GM12875 (cell line): ENCODE data around the gene PCYOX1L.

ENCODE experiments used
- H3K4me3 ChIP-seq: one replicate; pipeline ENCODE4 v1.5.1; 2011; ENCODE audit warnings: low read depth, low read length, control low read depth
- CTCF ChIP-seq: IDR thresholded peaks from 2 replicates; pipeline ENCODE4 v1.5.1; 2011; ENCODE audit warnings: low read depth, mild to moderate bottlenecking, control low read depth, inconsistent platforms, low read length, moderate library complexity, borderline replicate concordance; ENCODE audit not compliant: insufficient read depth

The PCYOX1L gene

GRCh38 chr5:149367249-149367971 lies 9.6 kb downstream of the PCYOX1L start:
- TF ChIP-seq CTCF: peak; percentile 87
- H3K4me3 ChIP-seq: no peak overlapping the region

- TF ChIP-seq CTCF: no peak
Observed at GRCh38 chr5:149367972-149368645, 10.3 kb downstream of the PCYOX1L start.

GRCh38 chr5:149370878-149371277 lies 13.0 kb downstream of the PCYOX1L start:
- H3K4me3 ChIP-seq: no peak overlapping the region
- TF ChIP-seq CTCF: no peak

More at GRCh38 chr5:149367972-149368645, 10.3 kb downstream of the PCYOX1L start:
- H3K4me3 ChIP-seq: no peak overlapping the region

GRCh38 chr5:149371296-149371962 lies 13.6 kb downstream of the PCYOX1L start:
- TF ChIP-seq CTCF: peak; percentile 90
- H3K4me3 ChIP-seq: no peak overlapping the region

GRCh38 chr5:149372076-149372795 lies 14.4 kb downstream of the PCYOX1L start:
- TF ChIP-seq CTCF: no peak
- H3K4me3 ChIP-seq: no peak overlapping the region

- TF ChIP-seq CTCF: no peak
- no peak overlapping the region for H3K4me3 ChIP-seq
Observed at GRCh38 chr5:149372932-149373331, 15.1 kb downstream of the PCYOX1L start.
